PC-9 (cell line): Measurements from ENCODE around the gene FUBP3.

Experiments
- EZH2 ChIP-seq: fragments of 200-600 bp; sonication (generic); IDR thresholded peaks from 2 replicates; pipeline ENCODE4 v1.8.0; 2017; ENCODE audit warnings: antibody characterized with exemption, low read depth
- TF ChIP-seq, protein P1 (sequence below): fragments of 200-600 bp; sonication (generic); conservative IDR thresholded peaks from 2 replicates; pipeline ENCODE4 v1.6.1; 2017; ENCODE audit warnings: mixed run types, antibody characterized with exemption, mild to moderate bottlenecking, moderate library complexity

- TF ChIP-seq, protein P1, sequence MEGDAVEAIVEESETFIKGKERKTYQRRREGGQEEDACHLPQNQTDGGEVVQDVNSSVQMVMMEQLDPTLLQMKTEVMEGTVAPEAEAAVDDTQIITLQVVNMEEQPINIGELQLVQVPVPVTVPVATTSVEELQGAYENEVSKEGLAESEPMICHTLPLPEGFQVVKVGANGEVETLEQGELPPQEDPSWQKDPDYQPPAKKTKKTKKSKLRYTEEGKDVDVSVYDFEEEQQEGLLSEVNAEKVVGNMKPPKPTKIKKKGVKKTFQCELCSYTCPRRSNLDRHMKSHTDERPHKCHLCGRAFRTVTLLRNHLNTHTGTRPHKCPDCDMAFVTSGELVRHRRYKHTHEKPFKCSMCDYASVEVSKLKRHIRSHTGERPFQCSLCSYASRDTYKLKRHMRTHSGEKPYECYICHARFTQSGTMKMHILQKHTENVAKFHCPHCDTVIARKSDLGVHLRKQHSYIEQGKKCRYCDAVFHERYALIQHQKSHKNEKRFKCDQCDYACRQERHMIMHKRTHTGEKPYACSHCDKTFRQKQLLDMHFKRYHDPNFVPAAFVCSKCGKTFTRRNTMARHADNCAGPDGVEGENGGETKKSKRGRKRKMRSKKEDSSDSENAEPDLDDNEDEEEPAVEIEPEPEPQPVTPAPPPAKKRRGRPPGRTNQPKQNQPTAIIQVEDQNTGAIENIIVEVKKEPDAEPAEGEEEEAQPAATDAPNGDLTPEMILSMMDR = no peak
- no peak for TF ChIP-seq EZH2
Measured at GRCh38 chr9:130543368-130543767, 36.0 kb upstream of the FUBP3 start.
